ENCODE data around the gene MET. TPM values are rescaled to one million over a fixed set of nuclear protein-coding genes. Genes with fewer than 3 reads are reported as not detected.
A peak's percentile ranks its signal among the peaks of the same experiment; 100 is the strongest.

The MET gene
- total and polyA plus RNA-seq, 10 donors = 0.68 to 28.8 (median 19.1) TPM

GRCh38 chr7:116689790-116690259, 17.8 kb downstream of the MET start:
- no peaks in the 10 kb centered on the region for H3K36me3 ChIP-seq
- H3K27me3 ChIP-seq (replicated peaks in 1 of 7) = peaks cover 0 to 39% (median 0%) of the 10 kb centered on the region in 7 donors
- H3K9me3 ChIP-seq = no peaks in the 10 kb centered on the region
- peaks cover 0 to 11% (median 2%) of the 10 kb centered on the region in 6 donors for H3K4me1 ChIP-seq
- H3K4me3 ChIP-seq = no peak overlapping the region
- no peak overlapping the region for H3K27ac ChIP-seq
- intact Hi-C loops (cut with DNase I; ENCODE audit: low total_unique reads) = no loop called here
- WGBS, 5 donors = 26 to 55% (median 38%) methylated on average over 4 of the region's 4 CpGs
- DNase-seq = no peak
- no peak for TF ChIP-seq POLR2A (IDR thresholded peaks at IDR 0.05)
- peak in 1 of 11 experiments; percentile 2 for TF ChIP-seq CTCF (IDR thresholded peaks at IDR 0.05 in 8 of 11, conservative IDR thresholded peaks at IDR 0.05 in 3 of 11)
- TF ChIP-seq POLR2AphosphoS5 (IDR thresholded peaks at IDR 0.05) = no peak

GRCh38 chr7:116691664-116692063, 19.7 kb downstream of the MET start:
- H3K27me3 ChIP-seq (replicated peaks in 1 of 7) = peaks cover 0 to 36% (median 0%) of the 10 kb centered on the region in 7 donors
- no peak overlapping the region for H3K27ac ChIP-seq
- H3K9me3 ChIP-seq = no peaks in the 10 kb centered on the region
- H3K4me1 ChIP-seq = peaks cover 0 to 11% (median 2%) of the 10 kb centered on the region in 6 donors
- DNase-seq = no peak
- 55 to 89% (median 73%) methylated on average over 3 of the region's 3 CpGs for WGBS, 5 donors
- H3K4me3 ChIP-seq = no peak overlapping the region
- TF ChIP-seq CTCF (IDR thresholded peaks at IDR 0.05 in 8 of 11, conservative IDR thresholded peaks at IDR 0.05 in 3 of 11) (no peak), POLR2A (IDR thresholded peaks at IDR 0.05) (no peak), POLR2AphosphoS5 (IDR thresholded peaks at IDR 0.05) (no peak)
- intact Hi-C loops (cut with DNase I; ENCODE audit: low total_unique reads) = no loop called here
- no peaks in the 10 kb centered on the region for H3K36me3 ChIP-seq

GRCh38 chr7:116692401-116693308, 20.7 kb downstream of the MET start:
- intact Hi-C loops (cut with DNase I; ENCODE audit: low total_unique reads) = no loop called here
- TF ChIP-seq POLR2AphosphoS5 (IDR thresholded peaks at IDR 0.05) = no peak
- TF ChIP-seq CTCF (IDR thresholded peaks at IDR 0.05 in 8 of 11, conservative IDR thresholded peaks at IDR 0.05 in 3 of 11) = no peak
- TF ChIP-seq POLR2A (IDR thresholded peaks at IDR 0.05) = no peak
- DNase-seq = no peak
- peaks cover 0 to 34% (median 0%) of the 10 kb centered on the region in 7 donors for H3K27me3 ChIP-seq (replicated peaks in 1 of 7)
- H3K9me3 ChIP-seq = no peaks in the 10 kb centered on the region
- no peaks in the 10 kb centered on the region for H3K36me3 ChIP-seq
- H3K4me3 ChIP-seq = peak overlapping the region in 1 of 8 donors; percentile 7
- whole genome bisulfite sequencing, 5 donors = 86 to 91% (median 88%) methylated on average over 5 of the region's 5 CpGs
- peaks cover 0 to 11% (median 2%) of the 10 kb centered on the region in 6 donors for H3K4me1 ChIP-seq
- no peak overlapping the region for H3K27ac ChIP-seq

GRCh38 chr7:116696707-116697106, 24.7 kb downstream of the MET start:
- DNase-seq = no peak
- intact Hi-C loops (cut with DNase I; ENCODE audit: low total_unique reads) = no loop called here

More at GRCh38 chr7:116696707-116697106, 24.7 kb downstream of the MET start:
- Histone ChIP-seq H3K4me1 (peaks cover 0 to 11% (median 2%) of the 10 kb centered on the region in 6 donors), H3K36me3 (no peaks in the 10 kb centered on the region), H3K9me3 (no peaks in the 10 kb centered on the region), H3K27ac (no peak overlapping the region), H3K27me3 (replicated peaks in 1 of 7) (peaks cover 0 to 43% (median 0%) of the 10 kb centered on the region in 7 donors), H3K4me3 (no peak overlapping the region)
- TF ChIP-seq CTCF (IDR thresholded peaks at IDR 0.05 in 8 of 11, conservative IDR thresholded peaks at IDR 0.05 in 3 of 11) (no peak), POLR2AphosphoS5 (IDR thresholded peaks at IDR 0.05) (no peak), POLR2A (IDR thresholded peaks at IDR 0.05) (no peak)
- 54 to 96% (median 76%) methylated on average over 5 of the region's 5 CpGs for whole genome bisulfite sequencing, 5 donors
